G401 (cell line): ENCODE results near the gene RGS6. TPM values are rescaled to one million over a fixed set of nuclear protein-coding genes. Genes with fewer than 3 reads are reported as not detected.

Source experiments
- DNase-seq: peaks from one replicate; pipeline ENCODE4 v3.0.0-alpha.2; 2015; ENCODE audit warnings: low spot score
- in situ Hi-C: cut with HindIII; loops from 2 replicates; pipeline ENCODE4 v1.10.0; 2016; ENCODE audit warnings: low sequenced_read_pairs, mixed read lengths
- total RNA-seq: library from RNA; depleted of rRNA; stranded (reverse); fragments of >200 nt; shearing (Covaris generic); gene quantifications from 2 replicates; pipeline ENCODE4 v1.2.3, GENCODE V29; 2014

The RGS6 gene
- total RNA-seq, 1 experiment from 2014 or later: not detected

DNA sequence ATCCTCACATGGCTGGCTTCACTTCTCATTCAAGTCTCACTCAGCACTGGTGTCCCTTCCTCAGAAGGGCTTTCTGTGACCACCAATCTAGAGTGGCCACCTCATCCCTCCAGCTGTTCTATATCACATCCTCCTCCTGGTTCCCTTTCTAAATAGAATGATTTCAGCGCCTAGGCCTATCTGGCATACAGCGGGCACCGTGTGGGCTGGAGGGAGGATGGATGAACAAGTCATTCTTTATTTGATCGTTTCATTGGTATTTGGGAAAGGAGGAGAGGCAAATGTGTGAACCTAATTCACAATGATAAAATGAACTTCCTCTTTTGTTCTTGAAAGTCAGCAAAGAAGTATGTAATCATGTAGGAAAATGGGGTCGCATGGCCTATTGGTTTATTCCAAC is 567.5 kb downstream of the RGS6 start:
- DNase-seq: no peak
- in situ Hi-C loops: no loop called here

- peak; percentile 62 for DNase-seq
- in situ Hi-C loops: no loop called here
These were observed 568.1 kb downstream of the RGS6 start for GRCh38 chr14:72500234-72500838.

- DNase-seq: peak; percentile 5
- in situ Hi-C loops: no loop called here
These were observed 569.2 kb downstream of the RGS6 start for GRCh38 chr14:72501439-72501838.

- in situ Hi-C loops: no loop called here
- no peak for DNase-seq
These were observed 571.0 kb downstream of the RGS6 start for GRCh38 chr14:72503271-72503670.

DNA sequence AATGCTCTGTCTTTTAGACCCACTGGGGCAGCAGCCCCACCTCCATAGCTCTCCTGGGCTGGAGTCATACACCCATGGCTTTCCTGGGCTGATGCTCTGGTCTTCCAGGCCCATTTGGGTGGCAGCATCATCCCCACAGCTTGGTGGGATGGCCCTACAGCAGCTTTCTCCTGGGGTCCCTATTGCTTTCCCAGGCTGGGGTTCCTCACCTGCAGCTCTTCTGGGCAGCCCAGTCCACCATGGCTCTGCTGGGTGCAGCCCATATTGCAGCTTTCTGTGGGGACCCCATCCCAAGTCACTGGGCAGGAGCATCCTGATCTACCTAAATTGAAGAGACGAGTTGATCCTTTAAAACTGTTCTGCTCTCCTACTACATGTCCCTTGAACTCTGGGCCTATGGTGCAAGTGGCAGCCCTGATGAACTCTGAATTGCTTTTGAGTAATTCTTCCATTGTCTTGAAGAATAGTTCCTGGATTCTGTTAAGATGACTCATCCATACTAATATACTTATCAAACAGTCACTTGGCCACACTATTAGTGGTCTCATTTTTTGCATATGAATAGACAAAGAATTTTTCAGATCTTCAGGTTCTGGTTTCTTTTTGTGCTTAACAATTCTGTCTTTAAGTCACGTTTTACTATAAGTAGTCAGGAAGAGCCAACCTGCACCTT is 571.6 kb downstream of the RGS6 start:
- no peak for DNase-seq
- in situ Hi-C loops: no loop called here

GRCh38 chr14:72510566-72510965 is 578.3 kb downstream of the RGS6 start:
- in situ Hi-C loops: no loop called here
- no peak for DNase-seq

- in situ Hi-C loops: no loop called here
- DNase-seq: peak; percentile 42
These were observed 580.1 kb downstream of the RGS6 start for GRCh38 chr14:72512281-72512680.

DNA sequence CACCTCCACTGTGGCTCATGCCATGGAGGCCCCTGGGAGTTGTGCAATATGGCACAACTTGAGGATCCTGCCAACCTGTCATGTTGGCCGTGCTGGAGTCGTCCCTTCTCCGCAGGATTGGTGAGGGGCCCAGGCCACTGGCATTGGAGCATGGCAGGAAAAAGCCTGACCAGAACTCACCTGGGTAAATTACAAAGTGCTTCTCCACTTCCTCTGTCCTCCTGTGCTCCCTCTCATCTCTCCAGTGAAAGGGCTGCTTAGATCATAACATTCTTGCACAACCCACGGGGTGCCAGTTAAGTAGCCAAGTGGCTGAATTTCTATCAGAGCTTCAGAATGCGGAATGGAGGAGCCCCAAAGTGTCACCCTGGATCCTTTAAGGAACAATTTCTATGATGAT is 580.7 kb downstream of the RGS6 start:
- DNase-seq: peak; percentile 65
- in situ Hi-C loops: no loop called here

DNA sequence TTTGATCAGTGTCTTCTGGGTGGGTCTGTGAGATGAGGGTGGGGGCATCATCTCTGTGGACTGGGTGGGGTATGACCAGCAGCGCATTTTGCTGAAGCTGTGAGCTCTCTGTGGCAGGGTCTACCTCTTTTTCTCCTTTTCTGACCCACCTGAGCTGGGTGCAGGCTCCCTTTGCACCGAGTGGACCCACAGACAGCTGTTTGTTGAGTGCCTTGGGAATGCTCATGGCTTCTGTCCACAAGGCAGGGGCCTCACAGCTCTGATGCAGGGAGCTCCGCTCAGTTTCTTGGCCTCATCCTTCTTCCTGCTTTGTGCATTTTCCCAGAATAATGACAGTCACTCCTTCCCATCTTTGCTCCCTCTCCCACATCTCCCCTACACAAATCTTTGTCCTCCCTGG is 581.1 kb downstream of the RGS6 start:
- DNase-seq: no peak
- in situ Hi-C loops: no loop called here

GRCh38 chr14:72513965-72514659 is 581.9 kb downstream of the RGS6 start:
- peak; percentile 76 for DNase-seq
- in situ Hi-C loops: no loop called here

- in situ Hi-C loops: no loop called here
- no peak for DNase-seq
These were observed 582.4 kb downstream of the RGS6 start for GRCh38 chr14:72514660-72515025.

- in situ Hi-C loops: no loop called here
- peak; percentile 97 for DNase-seq
These were observed 583.8 kb downstream of the RGS6 start for GRCh38 chr14:72515779-72516770.

DNA sequence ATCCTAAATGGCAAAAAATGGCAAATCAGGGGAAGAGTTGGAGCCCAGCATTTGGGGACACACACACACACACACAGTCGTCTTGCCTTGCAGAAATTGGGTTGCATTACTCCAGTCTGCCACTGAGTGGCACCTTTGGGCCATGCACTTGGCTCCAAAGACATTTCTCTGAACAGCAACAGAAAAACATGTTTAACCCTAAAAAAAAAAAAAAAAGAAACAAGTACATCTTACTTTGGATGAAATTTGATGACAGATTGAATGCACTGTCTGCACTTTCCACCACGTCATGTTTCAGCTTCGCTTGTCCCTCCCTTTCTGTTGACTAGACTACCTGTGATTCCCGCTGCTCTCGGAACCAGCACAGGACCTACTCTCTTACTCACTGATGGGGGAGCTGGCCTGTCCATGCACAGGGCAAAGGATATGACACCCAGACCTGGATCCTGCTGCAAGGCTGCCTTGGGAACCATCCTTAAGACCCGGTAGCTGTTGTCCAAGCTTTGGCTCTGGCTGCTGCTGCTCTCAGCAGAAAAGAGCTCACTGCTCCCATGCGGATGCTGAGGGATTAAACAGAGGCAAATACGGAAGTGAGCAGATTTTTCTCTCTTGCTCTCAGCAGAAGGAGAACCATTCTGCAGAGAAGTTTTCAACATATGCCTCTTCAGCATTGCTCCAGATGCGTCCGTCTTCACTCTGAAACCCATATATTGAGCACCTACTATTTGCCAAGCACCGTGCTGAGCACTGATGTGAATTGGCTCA is 584.9 kb downstream of the RGS6 start:
- DNase-seq: peak; percentile 95
- in situ Hi-C loops: no loop called here

- in situ Hi-C loops: no loop called here
- DNase-seq: no peak
These were observed 585.5 kb downstream of the RGS6 start for GRCh38 chr14:72517736-72518135.

- DNase-seq: no peak
- in situ Hi-C loops: no loop called here
These were observed 586.7 kb downstream of the RGS6 start for GRCh38 chr14:72518809-72519377.

- no peak for DNase-seq
- in situ Hi-C loops: no loop called here
These were observed 587.3 kb downstream of the RGS6 start for GRCh38 chr14:72519543-72519942.

- no peak for DNase-seq
- in situ Hi-C loops: no loop called here
These were observed 588.8 kb downstream of the RGS6 start for GRCh38 chr14:72521045-72521444.

DNA sequence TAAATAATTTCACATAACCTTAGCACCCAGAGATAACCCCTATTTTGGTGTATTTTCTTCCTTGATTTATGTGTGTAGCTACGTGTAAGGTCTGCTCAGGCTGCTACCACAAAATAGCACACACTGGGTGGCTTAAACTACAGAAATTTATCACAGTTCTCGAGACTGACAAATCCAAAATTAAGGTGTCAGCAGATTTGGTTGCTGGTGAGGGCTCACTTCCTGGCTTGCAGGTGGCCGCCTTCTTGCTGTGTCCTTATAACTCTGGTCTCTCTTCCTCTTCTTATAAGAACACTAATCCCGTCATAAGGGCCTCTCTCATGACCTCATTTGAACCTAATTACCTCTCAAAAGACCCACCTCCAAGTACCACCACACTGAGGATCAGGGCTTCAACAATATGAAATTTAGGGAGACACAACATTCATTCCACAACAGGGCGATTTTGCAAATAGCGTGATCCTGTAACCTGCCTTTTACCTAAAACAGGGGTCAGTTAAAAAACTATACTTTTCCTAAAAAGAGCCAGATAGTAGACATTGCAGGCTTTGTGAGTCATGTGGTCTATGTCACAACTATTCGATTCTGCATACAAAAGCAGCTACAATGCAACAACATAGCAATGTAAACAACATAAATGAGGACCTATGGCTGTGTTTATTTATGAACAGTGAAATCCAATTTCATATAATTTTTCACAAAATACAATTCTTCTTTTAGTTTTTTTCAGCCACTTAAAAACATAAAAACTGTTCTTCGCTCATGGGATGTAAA is 589.9 kb downstream of the RGS6 start:
- in situ Hi-C loops: no loop called here
- no peak for DNase-seq
